Measurements from ENCODE around the gene CDK3.
"Not testable (repeated sequence)": the region's sequence is repeated elsewhere in the genome, so short reads cannot be mapped to it uniquely, and the experiment has no call there.

The CDK3 gene

GRCh38 chr17:76017481-76018339, 17.1 kb downstream of the CDK3 start:
- DNase-seq, result no peak

- DNase-seq, result no peak
Observed at GRCh38 chr17:76018340-76018680, 17.7 kb downstream of the CDK3 start.

- DNase-seq, result no peak
Observed at GRCh38 chr17:76018801-76019200, 18.1 kb downstream of the CDK3 start.

- no peak for DNase-seq
Observed at GRCh38 chr17:76019833-76020467, 19.3 kb downstream of the CDK3 start.

- DNase-seq, result peak; percentile 22
Observed at GRCh38 chr17:76022285-76022684, 21.6 kb downstream of the CDK3 start.

GRCh38 chr17:76022973-76023899, 22.6 kb downstream of the CDK3 start:
- DNase-seq, result no peak

- DNase-seq, result no peak
Observed at GRCh38 chr17:76023900-76024237, 23.2 kb downstream of the CDK3 start.

- no peak for DNase-seq
Observed at GRCh38 chr17:76024353-76024752, 23.7 kb downstream of the CDK3 start.

GRCh38 chr17:76025294-76025693, 24.6 kb downstream of the CDK3 start:
- DNase-seq, result no peak

GRCh38 chr17:76026714-76027158, 26.1 kb downstream of the CDK3 start:
- no peak for DNase-seq

- no peak for DNase-seq
Observed at GRCh38 chr17:76027159-76027839, 26.6 kb downstream of the CDK3 start, which contains the start of gene EVPL. TSS of gene EVPL (minus strand) at chr17:76027306. CDS start at chr17:76027198, 108 bp downstream.

GRCh38 chr17:76032073-76032779, 31.6 kb downstream of the CDK3 start:
- DNase-seq, result peak; percentile 26

GRCh38 chr17:76032780-76033108, 32.1 kb downstream of the CDK3 start:
- DNase-seq, result no peak

- no peak for DNase-seq
Observed at GRCh38 chr17:76033139-76033538, 32.5 kb downstream of the CDK3 start.

GRCh38 chr17:76034428-76035350, 34.0 kb downstream of the CDK3 start:
- DNase-seq, result no peak

- no peak for DNase-seq
Observed at GRCh38 chr17:76036497-76037261, 36.0 kb downstream of the CDK3 start.

GRCh38 chr17:76038050-76038449, 37.4 kb downstream of the CDK3 start:
- DNase-seq, result no peak

- DNase-seq, result no peak
Observed at GRCh38 chr17:76039121-76039520, 38.5 kb downstream of the CDK3 start.

GRCh38 chr17:76040376-76040775, 39.7 kb downstream of the CDK3 start:
- no peak for DNase-seq

- not testable (repeated sequence) for DNase-seq
Observed at GRCh38 chr17:76042868-76043267, 42.2 kb downstream of the CDK3 start.
